Measurements from ENCODE around the gene HS6ST2. TPM values are rescaled to one million over a fixed set of nuclear protein-coding genes. Genes with fewer than 3 reads are reported as not detected.

HS6ST2 gene
- total RNA-seq, 2 donors from 2014 or later = 0.32 to 0.43 TPM

- intact Hi-C loops (cut with DNase I) = no loop called here
- DNase-seq (ENCODE audit: low spot score) = no peak
Measured at GRCh38 chrX:132609362-132609848, 349.0 kb downstream of the HS6ST2 start.

- no peak for DNase-seq (ENCODE audit: low spot score)
- intact Hi-C loops (cut with DNase I) = no loop called here
Measured at GRCh38 chrX:132603700-132604286, 354.6 kb downstream of the HS6ST2 start.

GRCh38 chrX:132602701-132603100 is 355.7 kb downstream of the HS6ST2 start:
- intact Hi-C loops (cut with DNase I) = no loop called here

GRCh38 chrX:132594999-132595398 is 363.4 kb downstream of the HS6ST2 start:
- intact Hi-C loops (cut with DNase I) = no loop called here
- no peak for DNase-seq (ENCODE audit: low spot score)

More at GRCh38 chrX:132602701-132603100, 355.7 kb downstream of the HS6ST2 start:
- no peak for DNase-seq (ENCODE audit: low spot score)

DNA sequence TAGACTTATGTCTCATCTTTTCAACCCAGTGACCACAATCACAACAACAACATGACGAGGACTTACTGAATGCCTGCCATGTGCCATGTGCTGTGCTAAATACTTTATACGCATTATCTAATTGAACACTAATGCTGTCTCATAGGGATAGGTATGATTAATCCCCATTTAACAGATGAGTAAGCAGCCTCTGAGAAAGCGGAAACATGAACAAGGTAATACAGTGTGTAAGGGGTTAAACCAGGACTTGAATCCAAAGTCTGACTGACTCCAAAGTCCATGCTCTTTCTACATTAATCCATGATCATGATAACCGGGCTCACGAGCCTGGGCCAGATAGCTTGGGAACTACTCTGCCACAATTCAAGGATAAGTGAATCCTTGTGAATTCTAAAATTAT is 364.3 kb downstream of the HS6ST2 start:
- no peak for DNase-seq (ENCODE audit: low spot score)
- intact Hi-C loops (cut with DNase I) = no loop called here

- intact Hi-C loops (cut with DNase I) = no loop called here
- no peak for DNase-seq (ENCODE audit: low spot score)
Measured at GRCh38 chrX:132592880-132593279, 365.5 kb downstream of the HS6ST2 start.

DNA sequence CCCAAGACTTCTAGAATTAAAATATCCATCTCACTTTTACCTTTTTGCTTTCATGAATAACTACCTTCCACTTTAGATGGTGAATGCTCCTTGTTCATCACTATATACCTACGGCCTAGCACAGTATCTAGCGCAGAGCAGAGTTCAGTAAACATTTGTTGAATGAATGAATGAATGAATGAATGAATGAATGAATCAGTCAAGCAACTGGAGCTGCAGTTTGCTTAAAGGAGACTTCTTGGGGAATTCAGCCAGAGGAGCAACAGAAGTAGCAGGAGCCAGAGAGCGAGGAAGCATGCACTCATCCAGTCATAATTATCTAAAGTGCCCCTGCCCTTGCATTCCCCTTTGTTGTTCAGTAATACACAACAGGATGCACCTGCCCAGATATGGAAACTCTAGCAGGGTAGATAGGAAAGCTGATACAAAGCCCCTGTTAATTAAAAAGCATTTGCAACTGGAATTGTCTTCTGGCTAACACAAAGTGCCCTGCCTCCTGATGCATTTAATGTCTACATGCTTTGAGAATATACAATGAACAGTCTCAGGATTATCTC is 366.6 kb downstream of the HS6ST2 start:
- no peak for DNase-seq (ENCODE audit: low spot score)
- intact Hi-C loops (cut with DNase I) = no loop called here

GRCh38 chrX:132590350-132591026 is 367.9 kb downstream of the HS6ST2 start:
- intact Hi-C loops (cut with DNase I) = no loop called here
- DNase-seq (ENCODE audit: low spot score) = no peak

DNA sequence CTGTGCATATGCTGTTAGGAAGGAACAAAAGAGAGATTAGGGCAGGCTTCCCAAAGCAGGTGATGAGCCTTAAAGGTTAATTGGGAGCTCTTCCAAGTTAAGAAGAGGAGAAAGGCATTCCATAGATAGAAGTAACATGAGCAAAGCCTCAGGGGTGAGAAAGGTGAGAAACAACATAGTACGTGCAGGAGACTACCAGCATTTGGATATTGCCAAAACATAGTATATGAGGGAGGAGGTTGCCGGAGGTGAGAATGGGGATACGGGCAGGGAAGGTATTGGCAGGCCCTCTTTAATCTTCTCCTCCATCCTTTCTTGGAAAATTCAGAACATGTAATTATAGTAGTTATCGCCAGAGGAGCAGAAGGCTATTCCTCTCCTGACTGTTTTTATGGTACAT is 373.5 kb downstream of the HS6ST2 start:
- intact Hi-C loops (cut with DNase I) = no loop called here
- DNase-seq (ENCODE audit: low spot score) = no peak

DNA sequence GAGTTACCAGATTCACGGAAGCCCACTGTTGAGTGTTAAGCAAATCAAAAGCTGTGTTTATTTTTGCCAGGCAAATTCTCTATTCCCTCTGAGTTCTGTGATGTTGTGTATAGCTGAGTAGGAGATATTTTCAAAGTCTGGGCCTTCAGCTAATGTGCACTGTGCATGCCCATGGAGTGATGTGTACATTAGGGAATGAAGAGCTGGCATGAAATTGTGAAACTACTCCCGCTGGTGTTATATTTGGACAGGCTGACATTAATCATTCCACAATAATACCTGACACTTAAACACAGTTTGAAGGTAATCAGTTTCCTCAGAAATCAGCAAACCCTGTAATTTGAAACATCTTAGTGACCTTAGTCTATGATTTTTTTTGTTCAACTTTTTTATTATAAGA is 381.5 kb downstream of the HS6ST2 start:
- DNase-seq (ENCODE audit: low spot score) = no peak
- intact Hi-C loops (cut with DNase I) = no loop called here

Other genes starting within 250 kb of the HS6ST2 start
- gene USP26, start 138.5 kb upstream of the HS6ST2 start, total RNA-seq = not detected

All from posterior vena cava (tissue), 2 donors.